Measurements from ENCODE around the gene MCC.

Gene MCC

DNA sequence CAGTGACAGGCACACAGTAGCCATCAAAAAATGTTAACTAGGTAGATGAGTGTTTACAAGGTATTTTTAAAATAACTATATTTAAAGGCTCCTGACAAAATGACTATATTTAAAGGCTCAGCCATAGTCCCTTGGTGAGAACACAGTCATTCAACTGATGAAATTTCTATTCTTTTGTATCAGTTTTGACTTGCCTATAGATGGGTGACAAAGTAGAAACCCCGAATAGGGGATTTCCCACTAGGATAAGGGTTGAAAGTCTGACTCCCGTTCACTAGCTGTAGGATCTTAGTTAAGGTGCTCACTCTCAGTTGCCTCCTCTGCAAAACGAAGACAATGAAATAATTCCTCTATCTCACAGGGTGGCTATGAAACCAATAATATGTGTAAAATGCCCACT, 271.7 kb downstream of the MCC start:
- no peaks in the 10 kb centered on the region for H3K9me2 ChIP-seq (replicated peaks; ENCODE audit: insufficient read depth, low read length)
- H2AFZ ChIP-seq (ENCODE audit: low read length): no peak overlapping the region
- H3K36me3 ChIP-seq (replicated peaks; ENCODE audit: insufficient read depth, low read length): no peaks in the 10 kb centered on the region
- H3K4me2 ChIP-seq (ENCODE audit: low read depth, low read length): no peak overlapping the region
- no peak for DNase-seq
- no peaks in the 10 kb centered on the region for H3K27me3 ChIP-seq (replicated peaks; ENCODE audit: insufficient read depth, low read length)
- H3K4me3 ChIP-seq (ENCODE audit: low read length): no peak overlapping the region
- peaks cover 54% of the 10 kb centered on the region for H3K4me1 ChIP-seq (ENCODE audit: low read length)
- peaks cover 13% of the 10 kb centered on the region; the same call in 1 of the 2 replicates for H3F3A ChIP-seq (ENCODE audit: insufficient read depth, low read length)
- peaks cover 96% of the 10 kb centered on the region for H3K79me2 ChIP-seq (ENCODE audit: low read length)
- H3K9me3 ChIP-seq (replicated peaks; ENCODE audit: insufficient read depth, low read length): no peaks in the 10 kb centered on the region
- no peaks in the 10 kb centered on the region for H4K20me1 ChIP-seq (ENCODE audit: insufficient read depth, low read length)
- TF ChIP-seq, protein P1, sequence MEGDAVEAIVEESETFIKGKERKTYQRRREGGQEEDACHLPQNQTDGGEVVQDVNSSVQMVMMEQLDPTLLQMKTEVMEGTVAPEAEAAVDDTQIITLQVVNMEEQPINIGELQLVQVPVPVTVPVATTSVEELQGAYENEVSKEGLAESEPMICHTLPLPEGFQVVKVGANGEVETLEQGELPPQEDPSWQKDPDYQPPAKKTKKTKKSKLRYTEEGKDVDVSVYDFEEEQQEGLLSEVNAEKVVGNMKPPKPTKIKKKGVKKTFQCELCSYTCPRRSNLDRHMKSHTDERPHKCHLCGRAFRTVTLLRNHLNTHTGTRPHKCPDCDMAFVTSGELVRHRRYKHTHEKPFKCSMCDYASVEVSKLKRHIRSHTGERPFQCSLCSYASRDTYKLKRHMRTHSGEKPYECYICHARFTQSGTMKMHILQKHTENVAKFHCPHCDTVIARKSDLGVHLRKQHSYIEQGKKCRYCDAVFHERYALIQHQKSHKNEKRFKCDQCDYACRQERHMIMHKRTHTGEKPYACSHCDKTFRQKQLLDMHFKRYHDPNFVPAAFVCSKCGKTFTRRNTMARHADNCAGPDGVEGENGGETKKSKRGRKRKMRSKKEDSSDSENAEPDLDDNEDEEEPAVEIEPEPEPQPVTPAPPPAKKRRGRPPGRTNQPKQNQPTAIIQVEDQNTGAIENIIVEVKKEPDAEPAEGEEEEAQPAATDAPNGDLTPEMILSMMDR (IDR thresholded peaks at IDR 0.05; ENCODE audit: low read length): no peak
- no peak for TF ChIP-seq EZH2 (optimal IDR thresholded peaks at IDR 0.05; ENCODE audit: low read depth, low read length)
- TF ChIP-seq EZH2phosphoT487 (IDR thresholded peaks at IDR 0.05; ENCODE audit: low read length): no peak
- no peak overlapping the region for H3K27ac ChIP-seq (ENCODE audit: low read length)
- no peak overlapping the region for H3K9ac ChIP-seq (ENCODE audit: low read length)

DNA sequence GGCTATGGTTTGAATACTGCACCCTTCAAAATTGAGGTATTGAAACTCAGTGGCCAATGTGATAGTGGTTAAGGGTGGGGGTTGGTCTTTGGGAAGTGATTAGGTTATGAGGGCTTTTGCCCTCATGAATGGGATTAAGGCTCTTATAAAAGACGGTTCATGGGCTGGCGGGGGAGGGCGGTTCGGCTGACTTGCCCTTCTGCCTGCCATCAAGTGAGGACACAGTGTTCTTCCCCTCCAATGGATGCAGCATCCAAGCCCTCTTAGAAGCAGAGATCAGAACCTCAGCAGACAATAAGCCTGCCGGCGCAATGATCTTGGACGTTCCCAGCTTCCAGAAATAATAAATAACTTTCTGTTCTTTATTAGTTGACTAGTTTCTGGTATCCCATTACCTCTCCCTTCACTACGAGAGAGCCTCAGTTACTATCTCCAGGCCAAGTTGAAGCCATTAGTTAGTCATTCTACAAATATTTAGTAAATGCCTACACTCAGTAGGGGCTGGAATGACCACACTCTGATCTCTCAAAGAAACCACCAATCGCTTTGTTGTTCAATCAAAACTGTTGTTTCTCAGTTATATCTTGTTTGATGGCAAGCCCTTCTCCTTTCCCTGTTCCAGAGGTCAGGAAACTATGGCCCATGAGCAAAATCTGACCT, 272.7 kb downstream of the MCC start:
- TF ChIP-seq EZH2 (optimal IDR thresholded peaks at IDR 0.05; ENCODE audit: low read depth, low read length) (no peak), EZH2phosphoT487 (IDR thresholded peaks at IDR 0.05; ENCODE audit: low read length) (no peak)
- TF ChIP-seq, protein P1 (IDR thresholded peaks at IDR 0.05; ENCODE audit: low read length): no peak
- no peak overlapping the region for H3K4me2 ChIP-seq (ENCODE audit: low read depth, low read length)
- no peak overlapping the region for H2AFZ ChIP-seq (ENCODE audit: low read length)
- H4K20me1 ChIP-seq (ENCODE audit: insufficient read depth, low read length): no peaks in the 10 kb centered on the region
- H3F3A ChIP-seq (ENCODE audit: insufficient read depth, low read length): peaks cover 13% of the 10 kb centered on the region; the same call in 1 of the 2 replicates
- DNase-seq: no peak
- H3K9ac ChIP-seq (ENCODE audit: low read length): no peak overlapping the region
- H3K4me3 ChIP-seq (ENCODE audit: low read length): no peak overlapping the region
- no peaks in the 10 kb centered on the region for H3K9me2 ChIP-seq (replicated peaks; ENCODE audit: insufficient read depth, low read length)
- H3K27ac ChIP-seq (ENCODE audit: low read length): no peak overlapping the region
- no peaks in the 10 kb centered on the region for H3K36me3 ChIP-seq (replicated peaks; ENCODE audit: insufficient read depth, low read length)
- H3K79me2 ChIP-seq (ENCODE audit: low read length): peaks cover 96% of the 10 kb centered on the region
- peaks cover 54% of the 10 kb centered on the region for H3K4me1 ChIP-seq (ENCODE audit: low read length)
- no peaks in the 10 kb centered on the region for H3K27me3 ChIP-seq (replicated peaks; ENCODE audit: insufficient read depth, low read length)
- H3K9me3 ChIP-seq (replicated peaks; ENCODE audit: insufficient read depth, low read length): no peaks in the 10 kb centered on the region

DNA sequence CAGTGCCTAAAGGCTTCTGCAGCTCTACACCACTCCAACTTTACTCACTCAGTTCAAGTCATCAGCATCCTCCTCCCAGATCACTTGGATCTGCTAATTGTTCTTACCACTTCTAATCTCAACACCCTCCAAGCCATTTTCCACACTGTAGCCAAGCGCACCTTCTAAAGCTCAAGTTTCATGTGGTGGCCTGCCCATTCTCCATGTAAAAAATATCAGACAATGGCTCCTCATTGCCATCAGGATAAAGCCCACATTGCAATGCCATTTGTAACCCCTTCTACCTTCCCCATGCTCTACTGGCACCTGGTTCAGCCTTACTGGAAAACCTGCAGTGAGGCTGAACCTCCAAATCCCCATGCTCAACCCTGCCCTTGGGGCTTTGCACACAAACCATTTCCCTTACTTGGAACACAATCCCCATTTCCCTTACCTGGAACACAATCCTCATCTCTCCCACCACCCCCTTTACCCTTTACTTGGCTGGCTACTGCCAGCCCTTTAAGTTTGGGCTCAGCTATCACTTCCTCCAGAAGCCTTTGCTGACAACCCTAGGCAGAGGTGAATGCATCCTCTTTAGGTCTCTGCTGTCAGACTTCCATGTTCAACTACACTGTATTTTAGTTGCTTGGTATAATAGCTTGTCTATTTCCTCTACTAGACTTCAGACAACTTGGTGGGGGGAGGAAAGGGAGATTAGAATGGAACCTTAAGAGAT, 273.5 kb downstream of the MCC start:
- no peak overlapping the region for H2AFZ ChIP-seq (ENCODE audit: low read length)
- no peaks in the 10 kb centered on the region for H3K9me3 ChIP-seq (replicated peaks; ENCODE audit: insufficient read depth, low read length)
- no peaks in the 10 kb centered on the region for H3K36me3 ChIP-seq (replicated peaks; ENCODE audit: insufficient read depth, low read length)
- peaks cover 97% of the 10 kb centered on the region for H3K79me2 ChIP-seq (ENCODE audit: low read length)
- H3K4me2 ChIP-seq (ENCODE audit: low read depth, low read length): no peak overlapping the region
- 0 out of 2 replicates have a peak overlapping the region, but pooled peaks have one; percentile 4 for H3K27ac ChIP-seq (ENCODE audit: low read length)
- peaks cover 54% of the 10 kb centered on the region for H3K4me1 ChIP-seq (ENCODE audit: low read length)
- H3K9ac ChIP-seq (ENCODE audit: low read length): no peak overlapping the region
- no peaks in the 10 kb centered on the region for H3K27me3 ChIP-seq (replicated peaks; ENCODE audit: insufficient read depth, low read length)
- no peak for DNase-seq
- H3K4me3 ChIP-seq (ENCODE audit: low read length): no peak overlapping the region
- peaks cover 13% of the 10 kb centered on the region; the same call in 1 of the 2 replicates for H3F3A ChIP-seq (ENCODE audit: insufficient read depth, low read length)
- H4K20me1 ChIP-seq (ENCODE audit: insufficient read depth, low read length): no peaks in the 10 kb centered on the region
- H3K9me2 ChIP-seq (replicated peaks; ENCODE audit: insufficient read depth, low read length): no peaks in the 10 kb centered on the region
- TF ChIP-seq EZH2 (optimal IDR thresholded peaks at IDR 0.05; ENCODE audit: low read depth, low read length): no peak
- no peak for TF ChIP-seq EZH2phosphoT487 (IDR thresholded peaks at IDR 0.05; ENCODE audit: low read length)
- TF ChIP-seq, protein P1 (IDR thresholded peaks at IDR 0.05; ENCODE audit: low read length): no peak

Measured in MM.1S (cell line).